GM06990 (cell line): Measurements from ENCODE around the gene MRGPRF.

Experiments
- DNase-seq: peaks from one replicate; pipeline ENCODE4 v3.0.0-alpha.2; 2011; ENCODE audit not compliant: insufficient read length; ENCODE audit errors: extremely low read depth
- H3K27me3 ChIP-seq: replicated peaks from 2 replicates; pipeline ENCODE4 v1.6.0; 2011; ENCODE audit warnings: low read length; ENCODE audit not compliant: control insufficient read depth, insufficient read depth
- H3K36me3 ChIP-seq: 2 replicates; pipeline ENCODE4 v1.5.1; 2011; ENCODE audit warnings: low read length; ENCODE audit not compliant: control insufficient read depth, insufficient read depth
- H3K4me3 ChIP-seq: replicated peaks from 2 replicates; pipeline ENCODE4 v1.5.1; 2011; ENCODE audit warnings: low read depth, mild to moderate bottlenecking, control low read depth, low read length
- TF ChIP-seq, protein P1 (sequence below): IDR thresholded peaks from 2 replicates; pipeline ENCODE4 v1.5.1; 2011; ENCODE audit warnings: low read length, control low read depth, mild to moderate bottlenecking, inconsistent platforms; ENCODE audit not compliant: insufficient read depth, poor library complexity, severe bottlenecking

Gene MRGPRF

DNA sequence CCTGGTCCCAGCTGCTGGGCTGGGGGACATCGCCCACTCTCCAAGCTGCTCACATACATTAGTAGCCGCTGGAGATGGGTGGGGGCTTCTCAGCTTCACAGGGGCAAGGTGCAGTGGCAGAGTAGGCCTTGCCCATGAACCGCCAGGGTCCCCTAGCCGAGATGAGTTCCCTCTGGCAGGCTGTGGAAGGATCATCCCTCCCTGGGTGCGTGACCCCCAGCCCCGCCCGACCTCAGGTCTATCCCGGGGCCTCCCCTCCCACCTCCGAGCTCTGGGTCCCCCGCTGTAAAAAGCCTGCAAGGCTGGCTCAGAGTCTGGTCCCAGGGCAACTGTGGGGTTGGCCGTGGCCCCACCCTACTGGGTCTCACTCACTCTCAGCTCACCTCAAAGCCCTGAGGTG lies 20.4 kb upstream of the MRGPRF start:
- Histone ChIP-seq H3K36me3 (no peaks in the 10 kb centered on the region), H3K27me3 (no peaks in the 10 kb centered on the region; the same call in 1 of the 2 replicates), H3K4me3 (no peak overlapping the region)
- DNase-seq: no peak
- TF ChIP-seq, protein P1, sequence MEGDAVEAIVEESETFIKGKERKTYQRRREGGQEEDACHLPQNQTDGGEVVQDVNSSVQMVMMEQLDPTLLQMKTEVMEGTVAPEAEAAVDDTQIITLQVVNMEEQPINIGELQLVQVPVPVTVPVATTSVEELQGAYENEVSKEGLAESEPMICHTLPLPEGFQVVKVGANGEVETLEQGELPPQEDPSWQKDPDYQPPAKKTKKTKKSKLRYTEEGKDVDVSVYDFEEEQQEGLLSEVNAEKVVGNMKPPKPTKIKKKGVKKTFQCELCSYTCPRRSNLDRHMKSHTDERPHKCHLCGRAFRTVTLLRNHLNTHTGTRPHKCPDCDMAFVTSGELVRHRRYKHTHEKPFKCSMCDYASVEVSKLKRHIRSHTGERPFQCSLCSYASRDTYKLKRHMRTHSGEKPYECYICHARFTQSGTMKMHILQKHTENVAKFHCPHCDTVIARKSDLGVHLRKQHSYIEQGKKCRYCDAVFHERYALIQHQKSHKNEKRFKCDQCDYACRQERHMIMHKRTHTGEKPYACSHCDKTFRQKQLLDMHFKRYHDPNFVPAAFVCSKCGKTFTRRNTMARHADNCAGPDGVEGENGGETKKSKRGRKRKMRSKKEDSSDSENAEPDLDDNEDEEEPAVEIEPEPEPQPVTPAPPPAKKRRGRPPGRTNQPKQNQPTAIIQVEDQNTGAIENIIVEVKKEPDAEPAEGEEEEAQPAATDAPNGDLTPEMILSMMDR: no peak

DNA sequence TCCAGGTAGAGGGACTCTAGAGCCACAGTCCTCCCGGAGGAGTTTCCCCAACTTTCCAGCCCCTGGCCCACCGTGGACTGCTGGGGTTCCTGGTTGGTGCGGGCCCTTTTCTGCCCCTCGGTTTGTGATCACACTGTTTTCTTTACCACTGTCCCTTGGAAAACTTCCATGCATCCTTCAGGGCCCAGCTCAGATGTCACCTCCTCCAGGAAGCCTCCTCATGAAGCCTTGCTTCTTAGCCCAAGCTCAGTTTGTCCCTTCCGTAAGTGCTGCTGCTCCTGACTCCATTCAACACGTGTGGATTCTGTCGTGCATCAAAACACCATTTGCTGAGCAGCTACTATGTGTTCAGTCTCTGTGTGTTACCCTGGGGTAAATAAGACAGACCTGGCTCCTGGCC lies 19.8 kb upstream of the MRGPRF start:
- no peak for DNase-seq
- TF ChIP-seq, protein P1: no peak
- Histone ChIP-seq H3K36me3 (no peaks in the 10 kb centered on the region), H3K4me3 (no peak overlapping the region), H3K27me3 (no peaks in the 10 kb centered on the region; the same call in 1 of the 2 replicates)

DNA sequence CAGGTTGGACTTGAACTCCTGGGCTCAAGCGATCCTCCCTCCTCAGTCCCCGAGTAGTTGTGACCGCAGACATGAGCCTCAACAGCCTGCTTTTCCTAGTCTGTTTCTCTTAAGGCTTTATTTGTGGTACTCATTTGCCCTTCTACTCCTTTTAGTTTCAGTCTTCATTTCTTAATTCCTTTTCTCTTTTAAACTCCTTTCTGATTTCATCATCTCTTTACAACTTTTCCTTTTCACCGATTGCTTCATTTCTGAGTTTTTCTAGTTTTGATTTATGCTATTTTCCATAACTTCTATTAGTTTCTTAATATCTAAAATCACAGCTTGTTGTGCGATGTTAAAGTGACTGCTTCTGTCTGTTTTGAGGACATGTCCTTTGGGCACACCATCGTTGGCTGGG lies 17.3 kb upstream of the MRGPRF start:
- H3K27me3 ChIP-seq: no peaks in the 10 kb centered on the region; the same call in 1 of the 2 replicates
- no peak overlapping the region for H3K4me3 ChIP-seq
- TF ChIP-seq, protein P1: no peak
- DNase-seq: no peak
- no peaks in the 10 kb centered on the region for H3K36me3 ChIP-seq

DNA sequence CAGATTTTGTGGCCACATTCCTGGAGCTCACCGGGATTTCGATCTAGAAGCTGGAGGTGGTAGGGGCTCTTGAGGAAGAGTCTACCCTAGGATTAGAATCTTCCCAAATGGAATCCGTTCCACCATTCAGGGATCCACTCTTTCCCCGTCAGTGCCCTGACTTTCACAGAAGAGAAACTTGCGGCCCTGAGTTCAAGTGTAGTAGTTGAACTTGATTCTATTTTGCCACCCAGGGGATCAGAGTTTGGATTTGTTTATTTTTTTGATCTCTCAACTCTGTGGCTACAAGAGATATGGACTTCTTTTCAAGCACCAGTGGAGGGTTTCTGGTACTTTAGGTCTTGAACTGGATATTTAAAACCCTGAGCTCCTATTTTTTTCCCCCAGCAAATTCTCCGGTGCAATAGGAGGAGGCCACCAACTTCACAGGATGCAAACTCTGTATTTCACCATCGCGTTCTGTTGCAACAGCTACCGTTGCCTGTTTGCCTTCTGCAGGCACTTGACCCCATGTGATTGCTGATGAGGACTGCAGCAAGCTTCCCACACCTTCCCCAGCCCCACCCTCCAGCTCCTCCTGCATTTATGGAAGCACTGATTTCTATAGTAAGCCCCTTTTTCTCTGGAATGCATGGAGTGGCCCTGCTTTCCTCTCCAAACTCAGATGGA lies 14.8 kb upstream of the MRGPRF start:
- DNase-seq: no peak
- no peaks in the 10 kb centered on the region for H3K36me3 ChIP-seq
- no peak overlapping the region for H3K4me3 ChIP-seq
- no peaks in the 10 kb centered on the region; the same call in 1 of the 2 replicates for H3K27me3 ChIP-seq
- TF ChIP-seq, protein P1: no peak

DNA sequence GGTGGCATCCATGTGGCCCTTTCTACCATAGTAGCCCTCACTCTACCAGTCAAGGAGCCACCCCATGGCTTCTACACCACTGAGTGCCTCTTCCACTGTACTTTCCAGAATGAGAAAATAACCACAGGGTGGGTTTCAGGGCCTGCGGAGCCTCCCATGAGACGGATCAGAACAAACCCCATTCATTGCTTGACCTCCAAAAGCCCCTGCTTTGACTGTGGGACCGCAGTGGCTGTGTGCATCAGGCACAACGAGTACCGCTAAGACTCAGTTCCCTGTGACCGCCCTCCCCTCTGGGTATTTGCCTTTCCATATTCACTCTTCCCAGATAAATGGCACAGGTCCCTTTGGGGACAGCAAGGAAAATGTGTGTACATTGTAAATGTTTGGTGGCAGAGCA lies 11.5 kb upstream of the MRGPRF start:
- no peaks in the 10 kb centered on the region for H3K36me3 ChIP-seq
- no peak overlapping the region for H3K4me3 ChIP-seq
- DNase-seq: no peak
- H3K27me3 ChIP-seq: no peaks in the 10 kb centered on the region
- TF ChIP-seq, protein P1: no peak

DNA sequence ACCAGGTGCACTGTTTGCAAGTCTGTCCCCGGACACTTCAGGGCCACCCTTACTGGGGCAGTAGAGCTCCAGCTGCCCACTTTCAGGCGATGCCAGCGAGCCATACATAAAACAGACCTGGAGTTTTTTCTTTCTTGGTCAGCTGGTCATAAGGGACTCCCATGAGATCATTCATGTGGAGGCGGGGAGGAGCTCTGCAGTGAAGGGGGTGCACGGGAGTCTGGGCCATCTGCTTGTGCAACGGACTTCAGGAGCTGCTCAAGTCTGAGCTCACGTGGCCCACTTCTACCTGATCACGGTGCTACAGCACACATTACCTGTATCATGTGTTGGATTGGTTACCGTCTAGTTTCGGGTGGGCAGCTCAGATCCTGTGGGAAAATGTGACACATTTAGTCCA lies 9.2 kb upstream of the MRGPRF start:
- TF ChIP-seq, protein P1: no peak
- no peaks in the 10 kb centered on the region; the same call in 1 of the 2 replicates for H3K27me3 ChIP-seq
- DNase-seq: no peak
- no peaks in the 10 kb centered on the region for H3K36me3 ChIP-seq
- H3K4me3 ChIP-seq: no peak overlapping the region
